A549 (cell line): ENCODE measurements around the gene TYW1.
"Not testable (repeated sequence)": the region's sequence is repeated elsewhere in the genome, so short reads cannot be mapped to it uniquely, and the experiment has no call there.

Source experiments
- EP300 ChIP-seq, 2 experiments: fragments of >200 bp; sonication (Bioruptor Twin); formaldehyde crosslinking; IDR thresholded peaks; 2 replicates in 1 of 2; 3 replicates in 1 of 2; pipeline ENCODE4 v1.6.1; 2016 to 2017
- KDM5A ChIP-seq: fragments of 200-600 bp; sonication (generic); IDR thresholded peaks from 2 replicates; pipeline ENCODE4 v1.6.1; 2016; ENCODE audit warnings: antibody characterized with exemption, mild to moderate bottlenecking
- POLR2AphosphoS2 ChIP-seq: conservative IDR thresholded peaks from 2 replicates; pipeline ENCODE4 v1.6.1; 2012; ENCODE audit warnings: low read length, improper control_type of control experiment, inconsistent platforms
- TF ChIP-seq, protein P1 (sequence below): fragments of >200 bp; sonication (Bioruptor Twin); formaldehyde crosslinking; IDR thresholded peaks from 3 replicates; pipeline ENCODE4 v1.5.1; 2016

DNA sequence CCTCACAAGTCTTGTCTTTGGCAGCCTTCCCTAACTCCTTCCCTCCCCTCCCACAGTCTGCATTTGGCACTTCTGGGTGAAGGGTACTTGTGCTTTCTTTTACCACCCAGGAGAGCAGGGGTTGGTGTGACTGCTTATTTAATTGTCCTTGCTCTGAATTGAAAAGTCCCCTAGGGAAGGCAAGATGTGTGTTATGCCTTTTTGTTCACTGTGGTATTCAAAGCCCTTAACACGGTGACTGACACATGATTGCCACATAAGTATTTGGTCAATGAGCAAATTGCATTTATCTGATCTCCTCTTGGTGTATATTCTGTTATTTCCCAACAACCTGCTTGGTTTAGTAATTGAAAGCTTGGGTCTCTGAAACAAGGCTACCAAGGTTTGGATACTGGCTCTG lies 134.1 kb downstream of the TYW1 start:
- TF ChIP-seq, protein P1, sequence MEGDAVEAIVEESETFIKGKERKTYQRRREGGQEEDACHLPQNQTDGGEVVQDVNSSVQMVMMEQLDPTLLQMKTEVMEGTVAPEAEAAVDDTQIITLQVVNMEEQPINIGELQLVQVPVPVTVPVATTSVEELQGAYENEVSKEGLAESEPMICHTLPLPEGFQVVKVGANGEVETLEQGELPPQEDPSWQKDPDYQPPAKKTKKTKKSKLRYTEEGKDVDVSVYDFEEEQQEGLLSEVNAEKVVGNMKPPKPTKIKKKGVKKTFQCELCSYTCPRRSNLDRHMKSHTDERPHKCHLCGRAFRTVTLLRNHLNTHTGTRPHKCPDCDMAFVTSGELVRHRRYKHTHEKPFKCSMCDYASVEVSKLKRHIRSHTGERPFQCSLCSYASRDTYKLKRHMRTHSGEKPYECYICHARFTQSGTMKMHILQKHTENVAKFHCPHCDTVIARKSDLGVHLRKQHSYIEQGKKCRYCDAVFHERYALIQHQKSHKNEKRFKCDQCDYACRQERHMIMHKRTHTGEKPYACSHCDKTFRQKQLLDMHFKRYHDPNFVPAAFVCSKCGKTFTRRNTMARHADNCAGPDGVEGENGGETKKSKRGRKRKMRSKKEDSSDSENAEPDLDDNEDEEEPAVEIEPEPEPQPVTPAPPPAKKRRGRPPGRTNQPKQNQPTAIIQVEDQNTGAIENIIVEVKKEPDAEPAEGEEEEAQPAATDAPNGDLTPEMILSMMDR: not testable (repeated sequence)
- not testable (repeated sequence) for TF ChIP-seq EP300 (IDR thresholded peaks at IDR 0.05); KDM5A; POLR2AphosphoS2
